Mesenchymal stem cell (in vitro differentiated cells and primary cell): Measurements from ENCODE around the gene MTHFD1L.

Experiments
- DNase-seq: peaks from one replicate; pipeline ENCODE4 v3.0.0-alpha.2; 2013
- H2AFZ ChIP-seq: one replicate; pipeline ENCODE4 v1.6.1; 2013; ENCODE audit warnings: low read depth, mild to moderate bottlenecking, control low read depth, inconsistent platforms, low read length, moderate library complexity
- H2AK5ac ChIP-seq: 2 replicates; pipeline ENCODE4 v1.6.1; 2013; ENCODE audit warnings: low read length, moderate library complexity, mild to moderate bottlenecking, inconsistent platforms; ENCODE audit not compliant: severe bottlenecking
- H2BK120ac ChIP-seq: one replicate; pipeline ENCODE4 v1.6.1; 2013; ENCODE audit warnings: low read depth, mild to moderate bottlenecking, inconsistent platforms, low read length, moderate library complexity
- H2BK12ac ChIP-seq, 2 experiments: one replicate each; pipeline ENCODE4 v1.6.1; 2013; ENCODE audit warnings: inconsistent platforms in 2 of 2, low read length in 2 of 2, mild to moderate bottlenecking in 2 of 2, moderate library complexity in 2 of 2, control low read depth in 1 of 2
- H2BK15ac ChIP-seq: one replicate; pipeline ENCODE4 v1.6.1; 2013; ENCODE audit warnings: mild to moderate bottlenecking, low read depth, inconsistent platforms; ENCODE audit not compliant: poor library complexity, severe bottlenecking
- H2BK5ac ChIP-seq: 2 replicates; pipeline ENCODE4 v1.6.1; 2013; ENCODE audit warnings: low read depth, mild to moderate bottlenecking, low read length, control low read depth, inconsistent platforms; ENCODE audit not compliant: poor library complexity, severe bottlenecking
- H3K14ac ChIP-seq, 2 experiments: one replicate each; pipeline ENCODE4 v1.6.1; 2013; ENCODE audit warnings: inconsistent platforms in 2 of 2, low read length in 2 of 2, control low read depth in 1 of 2, mild to moderate bottlenecking in 1 of 2, moderate library complexity in 1 of 2
- H3K18ac ChIP-seq, 2 experiments: one replicate each; pipeline ENCODE4 v1.6.1; 2013; ENCODE audit warnings: inconsistent platforms in 2 of 2, low read length in 2 of 2, control low read depth in 1 of 2, low read depth in 1 of 2, mild to moderate bottlenecking in 1 of 2
- H3K23ac ChIP-seq, 2 experiments: one replicate each; pipeline ENCODE4 v1.6.1; 2013; ENCODE audit warnings: inconsistent platforms in 2 of 2, low read length in 2 of 2, mild to moderate bottlenecking in 2 of 2, moderate library complexity in 2 of 2, control low read depth in 1 of 2
- H3K27ac ChIP-seq: 2 replicates; pipeline ENCODE4 v1.5.1; 2013; ENCODE audit warnings: mild to moderate bottlenecking, moderate library complexity, low read length, control low read depth, inconsistent platforms; ENCODE audit not compliant: poor library complexity, severe bottlenecking
- H3K27me3 ChIP-seq, 2 experiments: 2 replicates each; pipeline versions ENCODE4 v1.6.1 to v1.7.0; 2013; ENCODE audit warnings: low read length in 2 of 2, mild to moderate bottlenecking in 2 of 2, moderate library complexity in 2 of 2, control low read depth in 1 of 2, inconsistent platforms in 1 of 2; ENCODE audit not compliant: control insufficient read depth in 1 of 2, insufficient read depth in 1 of 2
- H3K36me3 ChIP-seq, 2 experiments: 2 replicates each; pipeline versions ENCODE4 v1.6.1 to v1.7.0; 2013; ENCODE audit warnings: low read length in 2 of 2, control low read depth in 1 of 2, inconsistent platforms in 1 of 2, low read depth in 1 of 2, mild to moderate bottlenecking in 1 of 2; ENCODE audit not compliant: insufficient read depth in 2 of 2, control insufficient read depth in 1 of 2
- H3K4ac ChIP-seq, 2 experiments: one replicate each; pipeline ENCODE4 v1.6.1; 2013; ENCODE audit warnings: inconsistent platforms in 2 of 2, low read length in 2 of 2, mild to moderate bottlenecking in 2 of 2, moderate library complexity in 2 of 2, control low read depth in 1 of 2, low read depth in 1 of 2
- H3K4me1 ChIP-seq: 2 replicates; pipeline ENCODE4 v1.6.1; 2013; ENCODE audit warnings: low read depth, low read length, control low read depth; ENCODE audit not compliant: control insufficient read depth, insufficient read depth
- H3K4me2 ChIP-seq: 2 replicates; pipeline ENCODE4 v1.6.1; 2013; ENCODE audit warnings: low read length, mild to moderate bottlenecking, inconsistent platforms; ENCODE audit not compliant: poor library complexity, severe bottlenecking
- H3K4me3 ChIP-seq, 2 experiments: 2 replicates each; pipeline versions ENCODE4 v1.5.1 to v1.7.0; 2013; ENCODE audit warnings: low read length in 2 of 2, mild to moderate bottlenecking in 2 of 2, control low read depth in 1 of 2, low read depth in 1 of 2; ENCODE audit not compliant: insufficient read depth in 1 of 2
- H3K79me1 ChIP-seq: replicated peaks from 2 replicates; pipeline ENCODE4 v1.6.1; 2013; ENCODE audit warnings: mild to moderate bottlenecking, control low read depth, low read length, inconsistent platforms; ENCODE audit not compliant: poor library complexity, severe bottlenecking
- H3K9ac ChIP-seq: 2 replicates; pipeline ENCODE4 v1.7.0; 2013; ENCODE audit warnings: mild to moderate bottlenecking, low read length, moderate library complexity
- H3K9me3 ChIP-seq: 2 replicates; pipeline ENCODE4 v1.7.0; 2013; ENCODE audit warnings: mild to moderate bottlenecking, low read length; ENCODE audit not compliant: control insufficient read depth
- H4K8ac ChIP-seq: one replicate; pipeline ENCODE4 v1.6.1; 2013; ENCODE audit warnings: inconsistent platforms, mild to moderate bottlenecking, low read length, moderate library complexity
- H4K91ac ChIP-seq: one replicate; pipeline ENCODE4 v1.6.1; 2013; ENCODE audit warnings: mild to moderate bottlenecking, low read length, inconsistent platforms
- WGBS: methylation state at CpG from one replicate; pipeline ENCODE4 v1.1.7; 2013; ENCODE audit warnings: mixed read lengths; 5-methylcytosine and 5-hydroxymethylcytosine counted together

MTHFD1L gene

DNA sequence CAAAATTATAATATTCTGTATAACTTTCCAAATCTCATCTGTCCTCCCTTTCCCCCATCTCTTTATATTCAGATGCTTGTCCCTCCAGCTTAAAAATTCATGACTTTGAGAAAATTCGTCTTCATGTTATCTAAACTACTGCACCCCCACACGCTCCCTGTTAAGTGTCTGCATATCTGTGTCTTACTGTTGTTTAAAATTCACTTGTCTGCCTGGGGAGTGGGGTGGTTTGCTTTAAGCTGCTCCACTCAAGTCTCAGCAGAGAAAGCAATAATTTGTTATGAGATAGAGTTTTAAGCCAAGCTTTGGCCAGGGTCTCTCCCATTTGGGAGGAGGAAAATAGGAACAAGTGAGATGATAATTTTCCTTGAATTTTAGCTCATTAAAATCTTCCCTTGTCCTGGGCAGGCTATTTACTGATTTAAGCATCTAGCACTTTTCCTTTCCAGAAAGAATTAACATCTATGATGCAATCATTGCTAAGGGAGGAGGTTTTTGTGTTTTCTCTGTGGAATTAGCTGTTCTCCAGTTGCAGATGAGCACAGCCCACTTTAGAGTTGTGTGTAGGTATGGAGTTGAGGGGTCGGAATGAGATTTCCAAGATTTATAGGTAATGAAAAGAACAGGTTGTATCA lies 36.8 kb downstream of the MTHFD1L start:
- H4K8ac ChIP-seq, result no peak overlapping the region
- H3K79me1 ChIP-seq, result peaks cover 30% of the 10 kb centered on the region
- H4K91ac ChIP-seq, result no peak overlapping the region
- 78% methylated on average over 3 of the region's 3 CpGs for WGBS
- no peak overlapping the region for H3K18ac ChIP-seq
- H2BK12ac ChIP-seq, result no peak overlapping the region
- H3K14ac ChIP-seq, result no peak overlapping the region
- peak overlapping the region; percentile 70 for H2AK5ac ChIP-seq
- H3K4ac ChIP-seq, result no peak overlapping the region
- H2AFZ ChIP-seq, result no peak overlapping the region
- H3K4me3 ChIP-seq, result no peak overlapping the region
- H3K23ac ChIP-seq, result no peak overlapping the region
- H2BK120ac ChIP-seq, result no peak overlapping the region
- peaks cover 13% of the 10 kb centered on the region for H3K4me1 ChIP-seq
- H2BK15ac ChIP-seq, result no peak overlapping the region
- no peak overlapping the region for H3K4me2 ChIP-seq
- no peaks in the 10 kb centered on the region for H3K27me3 ChIP-seq
- no peak overlapping the region for H2BK5ac ChIP-seq
- DNase-seq, result peak; percentile 45
- peak overlapping the region; percentile 47 for H3K9ac ChIP-seq
- no peaks in the 10 kb centered on the region for H3K9me3 ChIP-seq
- no peak overlapping the region for H3K27ac ChIP-seq
- H3K36me3 ChIP-seq, result peaks cover 20 to 24% of the 10 kb centered on the region in 2 experiments

DNA sequence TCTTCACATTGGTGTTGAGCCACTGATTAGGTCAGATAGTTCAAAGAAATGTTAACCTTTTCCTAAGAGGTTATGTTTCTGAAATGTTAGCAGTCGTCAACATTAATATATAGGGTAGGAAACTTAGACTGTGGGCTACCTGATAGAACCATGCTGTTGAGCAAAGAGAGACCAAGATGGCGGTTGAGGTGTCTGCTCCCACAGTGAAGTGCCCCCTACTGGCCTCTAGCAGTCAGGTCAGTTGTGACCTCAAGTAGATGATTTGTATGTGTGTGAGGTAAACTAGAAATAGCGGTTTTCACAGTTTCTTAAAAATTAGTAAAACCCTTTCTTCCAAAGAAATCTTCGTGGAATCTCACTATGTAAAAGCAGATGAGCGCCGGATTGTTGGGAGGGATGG lies 40.3 kb downstream of the MTHFD1L start:
- Histone ChIP-seq H3K27ac (no peak overlapping the region), H3K4me2 (no peak overlapping the region), H3K36me3 (peaks cover 11 to 36% of the 10 kb centered on the region in 2 experiments), H2BK120ac (no peak overlapping the region), H2BK15ac (no peak overlapping the region), H3K14ac (no peak overlapping the region), H3K27me3 (no peaks in the 10 kb centered on the region), H4K91ac (no peak overlapping the region), H3K9ac (no peak overlapping the region), H2BK12ac (no peak overlapping the region), H3K4ac (no peak overlapping the region), H3K23ac (no peak overlapping the region), H2AFZ (no peak overlapping the region), H2AK5ac (no peak overlapping the region), H3K4me3 (no peak overlapping the region), H3K4me1 (peaks cover 6% of the 10 kb centered on the region), H2BK5ac (no peak overlapping the region), H3K18ac (no peak overlapping the region), H4K8ac (no peak overlapping the region), H3K79me1 (peaks cover 23% of the 10 kb centered on the region), H3K9me3 (no peaks in the 10 kb centered on the region)
- WGBS, result 90% methylated on average over 5 of the region's 6 CpGs
- no peak for DNase-seq

GRCh38 chr6:150906641-150907326 lies 41.3 kb downstream of the MTHFD1L start:
- Histone ChIP-seq H2AFZ (no peak overlapping the region), H3K14ac (no peak overlapping the region), H2AK5ac (no peak overlapping the region), H3K36me3 (peaks cover 11 to 42% of the 10 kb centered on the region in 2 experiments), H3K27ac (no peak overlapping the region), H3K4ac (no peak overlapping the region), H3K23ac (no peak overlapping the region), H2BK12ac (peak overlapping the region in 1 of 2 experiments; percentile 42), H3K79me1 (peaks cover 23% of the 10 kb centered on the region), H2BK5ac (no peak overlapping the region), H3K9ac (peak overlapping the region; percentile 18), H4K8ac (no peak overlapping the region), H3K9me3 (no peaks in the 10 kb centered on the region), H3K4me1 (peaks cover 6% of the 10 kb centered on the region), H2BK15ac (no peak overlapping the region), H3K27me3 (no peaks in the 10 kb centered on the region), H3K18ac (no peak overlapping the region), H2BK120ac (no peak overlapping the region), H3K4me2 (no peak overlapping the region), H3K4me3 (no peak overlapping the region), H4K91ac (no peak overlapping the region)
- no peak for DNase-seq
- 100% methylated on average over 1 of the region's 1 CpG for WGBS

DNA sequence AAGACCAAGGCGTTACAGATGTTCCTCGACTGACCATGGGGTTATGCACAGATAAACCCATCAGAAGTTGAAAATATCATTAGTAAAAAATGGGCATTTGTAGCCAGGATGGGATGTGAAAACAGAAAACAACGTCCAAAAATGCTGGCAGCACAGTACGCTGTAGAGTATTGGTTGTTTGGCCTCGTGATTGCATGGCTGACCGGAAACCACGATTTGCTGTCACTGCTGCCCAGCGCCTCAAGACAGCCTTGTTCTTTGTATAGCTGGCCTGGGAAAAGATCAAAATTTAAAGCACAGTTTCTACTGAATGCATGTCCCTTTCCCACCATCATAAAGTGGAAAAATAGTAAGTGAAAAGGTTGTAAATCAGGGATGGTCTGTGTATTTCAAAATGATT lies 41.9 kb downstream of the MTHFD1L start:
- no peak overlapping the region for H2BK120ac ChIP-seq
- H2BK15ac ChIP-seq, result no peak overlapping the region
- H3K9ac ChIP-seq, result peak overlapping the region; percentile 18
- no peak overlapping the region for H3K18ac ChIP-seq
- H3K79me1 ChIP-seq, result peaks cover 22% of the 10 kb centered on the region
- no peak overlapping the region for H3K14ac ChIP-seq
- H3K4me3 ChIP-seq, result no peak overlapping the region
- H3K9me3 ChIP-seq, result no peaks in the 10 kb centered on the region
- peak overlapping the region; percentile 62 for H4K8ac ChIP-seq
- H3K27me3 ChIP-seq, result no peaks in the 10 kb centered on the region
- no peak overlapping the region for H4K91ac ChIP-seq
- H3K4me2 ChIP-seq, result no peak overlapping the region
- 98% methylated on average over 8 of the region's 8 CpGs for WGBS
- peaks cover 6% of the 10 kb centered on the region for H3K4me1 ChIP-seq
- no peak overlapping the region for H3K27ac ChIP-seq
- no peak overlapping the region for H2BK12ac ChIP-seq
- no peak overlapping the region for H3K23ac ChIP-seq
- no peak overlapping the region for H2AK5ac ChIP-seq
- H3K4ac ChIP-seq, result no peak overlapping the region
- H3K36me3 ChIP-seq, result peaks cover 11 to 48% of the 10 kb centered on the region in 2 experiments
- DNase-seq, result no peak
- H2BK5ac ChIP-seq, result no peak overlapping the region
- no peak overlapping the region for H2AFZ ChIP-seq
